ENCODE data around the gene GALNT9.
"Not testable (repeated sequence)": the region's sequence is repeated elsewhere in the genome, so short reads cannot be mapped to it uniquely, and the experiment has no call there.

GALNT9 gene

GRCh38 chr12:132311201-132311915 is 18.0 kb downstream of the GALNT9 start:
- DNase-seq = no peak

GRCh38 chr12:132310181-132311040 is 19.0 kb downstream of the GALNT9 start:
- DNase-seq = no peak

- DNase-seq = no peak
Observed at GRCh38 chr12:132309596-132310086, 19.7 kb downstream of the GALNT9 start.

- DNase-seq = no peak
Observed at GRCh38 chr12:132308853-132309595, 20.4 kb downstream of the GALNT9 start.

- no peak for DNase-seq
Observed at GRCh38 chr12:132307976-132308852, 21.2 kb downstream of the GALNT9 start.

GRCh38 chr12:132306885-132307191 is 22.6 kb downstream of the GALNT9 start:
- no peak for DNase-seq

GRCh38 chr12:132305991-132306884 is 23.2 kb downstream of the GALNT9 start:
- no peak for DNase-seq

GRCh38 chr12:132305560-132305966 is 23.8 kb downstream of the GALNT9 start:
- no peak for DNase-seq

GRCh38 chr12:132304866-132305265 is 24.5 kb downstream of the GALNT9 start:
- not testable (repeated sequence) for DNase-seq

GRCh38 chr12:132303853-132304373 is 25.5 kb downstream of the GALNT9 start:
- not testable (repeated sequence) for DNase-seq

- no peak for DNase-seq
Observed at GRCh38 chr12:132302466-132303358, 26.7 kb downstream of the GALNT9 start.

GRCh38 chr12:132300789-132301722 is 28.3 kb downstream of the GALNT9 start:
- no peak for DNase-seq

- DNase-seq = no peak
Observed at GRCh38 chr12:132296063-132296462, 33.3 kb downstream of the GALNT9 start.

- not testable (repeated sequence) for DNase-seq
Observed at GRCh38 chr12:132295561-132295960, 33.8 kb downstream of the GALNT9 start.

- DNase-seq = no peak
Observed at GRCh38 chr12:132295101-132295526, 34.3 kb downstream of the GALNT9 start.

GRCh38 chr12:132294121-132295034 is 35.0 kb downstream of the GALNT9 start:
- no peak for DNase-seq

All from effector CD4-positive, alpha-beta T cell (primary cell).